ENCODE measurements around the gene FAM151A. TPM values are rescaled to one million over a fixed set of nuclear protein-coding genes. Genes with fewer than 3 reads are reported as not detected.

Gene FAM151A
- total RNA-seq, 1 donor from 2014 or later = not detected

Other genes with a start within 250 kb of the FAM151A start
- gene SSBP3, start 217.1 kb downstream of the FAM151A start, total RNA-seq = 10.5 and 12.1 TPM in 2 replicates
- 3.2 and 3.8 TPM in 2 replicates for gene ACOT11, start 75.3 kb downstream of the FAM151A start, total RNA-seq
- not detected in 2 replicates for gene MROH7, start 18.3 kb upstream of the FAM151A start, total RNA-seq
- 22.0 and 29.9 TPM in 2 replicates for gene TTC4, start 92.3 kb upstream of the FAM151A start, total RNA-seq
- 3.2 and 4.2 TPM in 2 replicates for gene PARS2, start 141.0 kb upstream of the FAM151A start, total RNA-seq
- gene TTC22, start 177.8 kb upstream of the FAM151A start, total RNA-seq = not detected in 2 replicates

Data from pulmonary artery endothelial cell (primary cell).